Body of pancreas (tissue), 4 donors: ENCODE data around the gene SYNJ1.

ENCODE experiments used
- POLR2A ChIP-seq, 3 donors: fragments of 450-650 bp; IDR thresholded peaks; one replicate each; pipeline ENCODE4 v1.6.1; 2016; ENCODE audit warnings: antibody characterized with exemption in 3 of 3, mild to moderate bottlenecking in 2 of 3
- TF ChIP-seq, protein P1 (sequence below), 7 experiments: fragments of 450-650 bp in 4 of 7; fragments of 200-600 bp in 3 of 7; sonication (generic) in 3 of 7; IDR thresholded peaks; one replicate each; pipeline ENCODE4 v1.5.1; 2016 to 2019; ENCODE audit warnings: antibody characterized with exemption in 7 of 7

DNA sequence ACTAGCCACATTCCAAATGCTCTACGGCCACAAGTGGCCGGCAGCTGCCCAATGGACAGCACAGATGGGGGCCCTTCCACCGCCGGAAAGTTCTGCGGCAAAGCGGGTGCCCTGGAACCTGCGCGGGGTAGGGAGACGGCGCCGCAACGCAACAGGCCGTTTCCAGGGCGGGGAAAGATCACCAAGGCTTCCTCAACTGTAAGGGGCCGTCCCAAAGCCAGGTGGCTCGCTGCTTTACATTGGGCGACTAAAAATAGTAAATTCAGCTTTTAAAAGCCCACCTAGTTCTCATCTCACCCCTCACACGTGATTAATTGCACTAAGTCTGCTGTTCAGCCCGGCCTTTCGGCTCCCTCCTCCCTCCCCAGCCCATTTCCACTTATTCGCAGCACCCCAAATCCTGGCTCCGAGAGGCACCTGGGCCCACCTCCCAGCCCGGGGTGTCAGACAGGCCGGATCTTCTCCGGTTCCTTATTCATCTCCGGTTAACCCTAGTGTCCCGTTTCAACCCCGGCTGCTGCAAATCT, 116.3 kb downstream of the SYNJ1 start:
- TF ChIP-seq, protein P1, sequence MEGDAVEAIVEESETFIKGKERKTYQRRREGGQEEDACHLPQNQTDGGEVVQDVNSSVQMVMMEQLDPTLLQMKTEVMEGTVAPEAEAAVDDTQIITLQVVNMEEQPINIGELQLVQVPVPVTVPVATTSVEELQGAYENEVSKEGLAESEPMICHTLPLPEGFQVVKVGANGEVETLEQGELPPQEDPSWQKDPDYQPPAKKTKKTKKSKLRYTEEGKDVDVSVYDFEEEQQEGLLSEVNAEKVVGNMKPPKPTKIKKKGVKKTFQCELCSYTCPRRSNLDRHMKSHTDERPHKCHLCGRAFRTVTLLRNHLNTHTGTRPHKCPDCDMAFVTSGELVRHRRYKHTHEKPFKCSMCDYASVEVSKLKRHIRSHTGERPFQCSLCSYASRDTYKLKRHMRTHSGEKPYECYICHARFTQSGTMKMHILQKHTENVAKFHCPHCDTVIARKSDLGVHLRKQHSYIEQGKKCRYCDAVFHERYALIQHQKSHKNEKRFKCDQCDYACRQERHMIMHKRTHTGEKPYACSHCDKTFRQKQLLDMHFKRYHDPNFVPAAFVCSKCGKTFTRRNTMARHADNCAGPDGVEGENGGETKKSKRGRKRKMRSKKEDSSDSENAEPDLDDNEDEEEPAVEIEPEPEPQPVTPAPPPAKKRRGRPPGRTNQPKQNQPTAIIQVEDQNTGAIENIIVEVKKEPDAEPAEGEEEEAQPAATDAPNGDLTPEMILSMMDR (IDR thresholded peaks at IDR 0.05), result no peak
- no peak for TF ChIP-seq POLR2A (IDR thresholded peaks at IDR 0.05)
